CD4-positive, alpha-beta T cell (primary cell): ENCODE measurements around the gene GALNT10. TPM values are rescaled to one million over a fixed set of nuclear protein-coding genes. Genes with fewer than 3 reads are reported as not detected.

Experiments used
- ATAC-seq: fragments of 200-7000 bp; cut with Tn5 transposase; one replicate; pipeline ENCODE4 v1.10.0; 2022; ENCODE audit warnings: mild to moderate bottlenecking; ENCODE audit not compliant: poor library complexity
- CTCF ChIA-PET: fragments of 350-600 bp; sonication (Branson Sonifier 250); formaldehyde crosslinking; loops from one replicate; lab custom pipeline; 2021; ENCODE audit warnings: antibody characterized with exemption, inconsistent platforms; lab: Charles Lee
- POLR2A ChIA-PET: fragments of 350-600 bp; sonication (Branson Sonifier 250); formaldehyde crosslinking; loops from one replicate; lab custom pipeline; 2021; ENCODE audit warnings: antibody characterized with exemption, inconsistent platforms; lab: Charles Lee
- DNase-seq, 14 experiments: peaks; one replicate each; pipeline ENCODE4 v3.0.0-alpha.2; 2013 to 2020; ENCODE audit warnings: mixed read lengths in 2 of 14
- H3K27ac ChIP-seq, 2 donors: one replicate each; pipeline versions ENCODE4 v1.5.1 to v1.7.0; 2013; ENCODE audit warnings: low read length in 2 of 2, low read depth in 1 of 2, mild to moderate bottlenecking in 1 of 2
- H3K27me3 ChIP-seq, 2 experiments: 1 replicate in 1 of 2; 2 replicates in 1 of 2; pipeline versions ENCODE4 v1.6.1 to v1.7.0; 2013; ENCODE audit warnings: low read length in 2 of 2, control low read depth in 1 of 2, mild to moderate bottlenecking in 1 of 2, moderate library complexity in 1 of 2; ENCODE audit not compliant: insufficient read depth in 2 of 2, control insufficient read depth in 1 of 2
- H3K36me3 ChIP-seq: one replicate; pipeline ENCODE4 v1.6.1; 2013; ENCODE audit warnings: low read length, control low read depth; ENCODE audit not compliant: insufficient read depth
- H3K4me1 ChIP-seq: one replicate; pipeline ENCODE4 v1.6.1; 2013; ENCODE audit warnings: low read length, control low read depth; ENCODE audit not compliant: insufficient read depth
- H3K4me3 ChIP-seq: one replicate; pipeline ENCODE4 v1.5.1; 2013; ENCODE audit warnings: mild to moderate bottlenecking, low read length, moderate library complexity
- H3K9me3 ChIP-seq, 2 experiments: 1 replicate in 1 of 2; 2 replicates in 1 of 2; pipeline versions ENCODE4 v1.6.1 to v1.7.0; 2013; ENCODE audit warnings: low read length in 2 of 2, mild to moderate bottlenecking in 2 of 2, control low read depth in 1 of 2, moderate library complexity in 1 of 2; ENCODE audit not compliant: control insufficient read depth in 1 of 2, insufficient read depth in 1 of 2
- H3K27ac Mint-ChIP-seq: one replicate; pipeline ENCODE4 v1.8.0; 2020; ENCODE audit warnings: mixed read lengths
- H3K27me3 Mint-ChIP-seq: one replicate; pipeline ENCODE4 v1.8.0; 2021; ENCODE audit warnings: mixed read lengths
- H3K36me3 Mint-ChIP-seq: one replicate; pipeline ENCODE4 v1.8.0; 2021; ENCODE audit warnings: low read depth, mixed read lengths
- H3K4me1 Mint-ChIP-seq: one replicate; pipeline ENCODE4 v1.8.0; 2021; ENCODE audit warnings: low read depth, mixed read lengths
- H3K4me3 Mint-ChIP-seq: one replicate; pipeline ENCODE4 v1.8.0; 2020; ENCODE audit warnings: mild to moderate bottlenecking, mixed read lengths
- H3K9me3 Mint-ChIP-seq: one replicate; pipeline ENCODE4 v1.8.0; 2020; ENCODE audit warnings: mixed read lengths
- CTCF ChIP-seq: fragments of 200-600 bp; IDR thresholded peaks from one replicate; pipeline ENCODE4 v1.8.0; 2022; ENCODE audit warnings: antibody characterized with exemption, mild to moderate bottlenecking
- intact Hi-C, 2 experiments: fragments of 100-400 bp; cut with DNase I in 1 of 2; cut with micrococcal nuclease in 1 of 2; formaldehyde crosslinking; loops; one replicate each; pipeline versions ENCODE4 v1.15.1 to v1.9.0; 2023 to 2025; cut with DNase I, micrococcal nuclease
- total RNA-seq, 174 experiments: library from RNA in 2 of 174; stranded (reverse) in 2 of 174; gene quantifications; one replicate each; pipeline ENCODE4 v1.2.3 and lab custom pipeline; 2021 to 2026

GALNT10 gene
- total RNA-seq, 2 experiments from 2014 or later = 21.7 to 23.0 TPM

GRCh38 chr5:154242964-154243376, 52.4 kb downstream of the GALNT10 start:
- Mint-ChIP-seq H3K4me1 (peaks cover 27% of the 10 kb centered on the region), H3K4me3 (no peak overlapping the region), H3K27me3 (no peaks in the 10 kb centered on the region), H3K27ac (no peak overlapping the region), H3K9me3 (no peaks in the 10 kb centered on the region), H3K36me3 (peaks cover 8% of the 10 kb centered on the region)
- H3K36me3 ChIP-seq = no peaks in the 10 kb centered on the region
- peaks cover 2% of the 10 kb centered on the region for H3K4me1 ChIP-seq
- intact Hi-C loops = no loop called here
- ATAC-seq = no peak
- ChIA-PET CTCF (no interaction called here), POLR2A (interaction anchor here (1.2 kb wide), 1 partner anchor 11 kb away, joined by 3 read pairs; no protein-coding TSS in a partner anchor)
- TF ChIP-seq CTCF = no peak
- no peaks in the 10 kb centered on the region for H3K9me3 ChIP-seq
- DNase-seq = no peak
- no peak overlapping the region for H3K27ac ChIP-seq
- no peak overlapping the region for H3K4me3 ChIP-seq
- H3K27me3 ChIP-seq = no peaks in the 10 kb centered on the region

- Histone ChIP-seq H3K4me3 (no peak overlapping the region), H3K36me3 (no peaks in the 10 kb centered on the region), H3K4me1 (no peaks in the 10 kb centered on the region), H3K9me3 (no peaks in the 10 kb centered on the region), H3K27me3 (no peaks in the 10 kb centered on the region), H3K27ac (no peak overlapping the region)
- ChIA-PET POLR2A (interaction anchor here (1.2 kb wide), 1 partner anchor 12 kb away, joined by 3 read pairs; no protein-coding TSS in a partner anchor), CTCF (no interaction called here)
- Mint-ChIP-seq H3K27ac (no peak overlapping the region), H3K4me1 (peaks cover 31% of the 10 kb centered on the region), H3K4me3 (no peak overlapping the region), H3K27me3 (no peaks in the 10 kb centered on the region), H3K9me3 (no peaks in the 10 kb centered on the region), H3K36me3 (peaks cover 8% of the 10 kb centered on the region)
- DNase-seq (no peak), ATAC-seq (no peak)
- TF ChIP-seq CTCF = no peak
- intact Hi-C loops = no loop called here
Observed at GRCh38 chr5:154243736-154244135, 53.2 kb downstream of the GALNT10 start.

GRCh38 chr5:154244476-154244875, 53.9 kb downstream of the GALNT10 start:
- no peak for TF ChIP-seq CTCF
- Mint-ChIP-seq H3K4me1 (peaks cover 33% of the 10 kb centered on the region), H3K36me3 (peaks cover 9% of the 10 kb centered on the region), H3K4me3 (no peak overlapping the region), H3K9me3 (no peaks in the 10 kb centered on the region), H3K27ac (no peak overlapping the region), H3K27me3 (no peaks in the 10 kb centered on the region)
- ChIA-PET CTCF (no interaction called here), POLR2A (no interaction called here)
- no peaks in the 10 kb centered on the region for H3K9me3 ChIP-seq
- H3K36me3 ChIP-seq = no peaks in the 10 kb centered on the region
- no peak for DNase-seq
- H3K27me3 ChIP-seq = no peaks in the 10 kb centered on the region
- no peak overlapping the region for H3K4me3 ChIP-seq
- H3K27ac ChIP-seq = no peak overlapping the region
- ATAC-seq = no peak
- no peaks in the 10 kb centered on the region for H3K4me1 ChIP-seq
- intact Hi-C loops = no loop called here
